H1 (cell line): ENCODE data around the gene HUWE1. TPM values are rescaled to one million over a fixed set of nuclear protein-coding genes. Genes with fewer than 3 reads are reported as not detected.

Experiments used
- CTCF ChIA-PET: fragments of 300-600 bp; sonication (Branson Sonifier 250); formaldehyde crosslinking; loops from one replicate; lab custom pipeline; 2021; ENCODE audit not compliant: partially characterized antibody; lab: Charles Lee
- POLR2A ChIA-PET: fragments of 300-600 bp; sonication (Branson Sonifier 250); formaldehyde crosslinking; loops from one replicate; lab custom pipeline; 2021; ENCODE audit warnings: inconsistent platforms; ENCODE audit not compliant: partially characterized antibody; lab: Charles Lee
- DNase-seq, 2 experiments: peaks; one replicate each; pipeline versions ENCODE4 v3.0.0 to v3.0.0-alpha.2; 2010 to 2022; ENCODE audit warnings: low spot score in 2 of 2, low read depth in 1 of 2, mixed read lengths in 1 of 2
- FAIRE-seq: peaks from 2 replicates; lab custom pipeline; 2011; peaks lifted over from hg19 to GRCh38; lab: Jason Lieb, UNC
- H2AFZ ChIP-seq: 2 replicates; pipeline ENCODE4 v1.8.1; 2012; ENCODE audit warnings: low read length, inconsistent platforms
- H2AK5ac ChIP-seq: 2 replicates; pipeline ENCODE4 v1.6.1; 2013; ENCODE audit warnings: low read depth, low read length
- H2BK120ac ChIP-seq: replicated peaks from 2 replicates; pipeline ENCODE3; 2013; ENCODE audit warnings: low read depth, low read length, inconsistent platforms
- H2BK12ac ChIP-seq: 2 replicates; pipeline ENCODE4 v1.6.1; 2013; ENCODE audit warnings: low read depth, low read length
- H2BK15ac ChIP-seq: 2 replicates; pipeline ENCODE4 v1.6.1; 2013; ENCODE audit warnings: low read length
- H2BK20ac ChIP-seq: 2 replicates; pipeline ENCODE4 v1.6.1; 2013; ENCODE audit warnings: low read length
- H2BK5ac ChIP-seq: 2 replicates; pipeline ENCODE4 v1.6.1; 2013; ENCODE audit warnings: low read depth, low read length
- H3K14ac ChIP-seq: 2 replicates; pipeline ENCODE4 v1.6.1; 2013; ENCODE audit warnings: inconsistent platforms; ENCODE audit not compliant: insufficient read length
- H3K18ac ChIP-seq: 2 replicates; pipeline ENCODE4 v1.6.1; 2013; ENCODE audit warnings: low read length; ENCODE audit errors: extremely low read depth
- H3K23ac ChIP-seq: 2 replicates; pipeline ENCODE4 v1.6.1; 2013; ENCODE audit warnings: inconsistent platforms; ENCODE audit not compliant: insufficient read length
- H3K23me2 ChIP-seq: 2 replicates; pipeline ENCODE4 v1.6.1; 2013; ENCODE audit warnings: low read depth, low read length
- H3K27ac ChIP-seq: 2 replicates; pipeline ENCODE4 v1.6.1; 2011; ENCODE audit warnings: low read depth, low read length, inconsistent platforms
- H3K27me3 ChIP-seq, 4 experiments: replicated peaks in 1 of 4; 1 replicate in 1 of 4; 2 replicates in 3 of 4; pipeline versions ENCODE4 v1.6.1 to v1.8.1; 2011 to 2013; ENCODE audit warnings: low read length in 3 of 4, mild to moderate bottlenecking in 3 of 4, inconsistent platforms in 2 of 4, mixed read lengths in 2 of 4, moderate library complexity in 1 of 4; ENCODE audit not compliant: control insufficient read depth in 3 of 4, insufficient read depth in 3 of 4; ENCODE audit errors: extremely low read depth in 1 of 4
- H3K36me3 ChIP-seq, 4 experiments: 2 replicates each; pipeline versions ENCODE4 v1.6.1 to v1.8.1; 2011 to 2013; ENCODE audit warnings: mild to moderate bottlenecking in 4 of 4, low read length in 3 of 4, moderate library complexity in 2 of 4, control low read depth in 1 of 4, inconsistent platforms in 1 of 4; ENCODE audit not compliant: insufficient read depth in 4 of 4, control insufficient read depth in 2 of 4
- H3K4ac ChIP-seq: replicated peaks from 2 replicates; pipeline ENCODE3; 2013; ENCODE audit warnings: low read length, low read depth, mixed read lengths, inconsistent platforms; ENCODE audit not compliant: insufficient read length
- H3K4me1 ChIP-seq, 4 experiments: replicated peaks in 1 of 4; 1 replicate in 1 of 4; 2 replicates in 3 of 4; pipeline versions ENCODE4 v1.6.1 to v1.8.1; 2011 to 2013; ENCODE audit warnings: low read length in 3 of 4, inconsistent platforms in 2 of 4, mixed read lengths in 1 of 4; ENCODE audit not compliant: insufficient read depth in 4 of 4, control insufficient read depth in 3 of 4
- H3K4me2 ChIP-seq, 2 experiments: 2 replicates each; pipeline versions ENCODE4 v1.6.1 to v1.8.1; 2011 to 2013; ENCODE audit warnings: low read depth in 2 of 2, low read length in 2 of 2, control low read depth in 1 of 2, inconsistent platforms in 1 of 2, mild to moderate bottlenecking in 1 of 2; ENCODE audit not compliant: insufficient read depth in 1 of 2
- H3K4me3 ChIP-seq, 4 experiments: fragments of 200-600, 300-600 bp in 1 of 4; sonication (generic), shearing (Covaris generic), sonication (Bioruptor Twin) in 1 of 4; 2 replicates each; pipeline versions ENCODE4 v1.5.1 to v1.8.1; 2011 to 2016; ENCODE audit warnings: low read length in 4 of 4, low read depth in 3 of 4, control low read depth in 2 of 4, inconsistent platforms in 2 of 4, mild to moderate bottlenecking in 2 of 4, mixed read lengths in 1 of 4, moderate library complexity in 1 of 4; ENCODE audit not compliant: insufficient read depth in 2 of 4; ENCODE audit errors: extremely low read depth in 1 of 4
- H3K56ac ChIP-seq: replicated peaks from 2 replicates; pipeline ENCODE3; 2013; ENCODE audit warnings: low read depth, mild to moderate bottlenecking, mixed read lengths, low read length, inconsistent platforms; ENCODE audit not compliant: insufficient read length
- H3K79me1 ChIP-seq: 2 replicates; pipeline ENCODE4 v1.6.1; 2013; ENCODE audit warnings: low read depth, low read length, control low read depth
- H3K79me2 ChIP-seq, 2 experiments: 2 replicates each; pipeline versions ENCODE4 v1.6.1 to v1.8.1; 2012 to 2013; ENCODE audit warnings: low read length in 2 of 2, mild to moderate bottlenecking in 2 of 2, inconsistent platforms in 1 of 2; ENCODE audit not compliant: insufficient read depth in 2 of 2, control insufficient read depth in 1 of 2
- H3K9ac ChIP-seq, 4 experiments: replicated peaks in 1 of 4; 1 replicate in 1 of 4; 2 replicates in 3 of 4; pipeline versions ENCODE4 v1.6.1 to v1.8.1; 2011 to 2013; ENCODE audit warnings: low read depth in 3 of 4, low read length in 3 of 4, control low read depth in 2 of 4, mild to moderate bottlenecking in 2 of 4, moderate library complexity in 2 of 4, inconsistent platforms in 1 of 4; ENCODE audit errors: extremely low read depth in 1 of 4
- H3K9me3 ChIP-seq, 2 experiments: 2 replicates each; pipeline versions ENCODE4 v1.6.1 to v1.8.1; 2012 to 2013; ENCODE audit warnings: mild to moderate bottlenecking in 2 of 2, moderate library complexity in 2 of 2, control low read depth in 1 of 2, inconsistent platforms in 1 of 2, low read depth in 1 of 2, low read length in 1 of 2, mixed read lengths in 1 of 2; ENCODE audit not compliant: insufficient read depth in 2 of 2
- H4K20me1 ChIP-seq, 2 experiments: replicated peaks in 1 of 2; 2 replicates each; pipeline versions ENCODE3 to v1.8.1; 2011 to 2013; ENCODE audit warnings: inconsistent platforms in 2 of 2, low read length in 2 of 2, mild to moderate bottlenecking in 1 of 2; ENCODE audit not compliant: insufficient read depth in 2 of 2, control insufficient read depth in 1 of 2
- H4K5ac ChIP-seq: 2 replicates; pipeline ENCODE4 v1.6.1; 2013; ENCODE audit warnings: low read length, low read depth, mixed read lengths, inconsistent platforms; ENCODE audit not compliant: insufficient read length
- H4K8ac ChIP-seq: 2 replicates; pipeline ENCODE4 v1.8.0; 2013; ENCODE audit warnings: mild to moderate bottlenecking, moderate library complexity, low read length, inconsistent platforms; ENCODE audit not compliant: insufficient read depth; ENCODE audit errors: extremely low read depth
- H4K91ac ChIP-seq: replicated peaks from 2 replicates; pipeline ENCODE3; 2013; ENCODE audit warnings: low read length, mixed read lengths, inconsistent platforms; ENCODE audit not compliant: insufficient read length
- CHD2 ChIP-seq: IDR thresholded peaks from 2 replicates; pipeline ENCODE4 v1.6.1; 2012; ENCODE audit warnings: low read length, improper control_type of control experiment
- POU5F1 ChIP-seq: IDR thresholded peaks from 2 replicates; pipeline ENCODE4 v1.6.1; 2011; ENCODE audit warnings: low read depth, mild to moderate bottlenecking, low read length, moderate library complexity
- WGBS, 2 experiments: shearing (Covaris generic) in 1 of 2; methylation state at CpG; one replicate each; pipeline versions ENCODE4 v1.1.6 to v1.1.7; 2013 to 2015; ENCODE audit warnings: low lambda C conversion rate in 2 of 2, mixed read lengths in 2 of 2, inconsistent platforms in 1 of 2, low coverage in 1 of 2, missing lambda C conversion rate in 1 of 2; ENCODE audit not compliant: insufficient replicate concordance in 2 of 2, insufficient coverage in 1 of 2, insufficient read length in 1 of 2; ENCODE audit errors: extremely low coverage in 1 of 2, missing lambda C conversion rate in 1 of 2; 5-methylcytosine and 5-hydroxymethylcytosine counted together
- polyA plus RNA-seq, 7 experiments: library from polyadenylated mRNA; depleted of rRNA in 3 of 7; stranded (reverse) in 5 of 7; unstranded in 2 of 7; fragments of >200 nt in 5 of 7; fragments of 200-250 nt in 2 of 7; gene quantifications; 1 replicate in 5 of 7; 2 replicates in 1 of 7; 4 replicates in 1 of 7; pipeline versions ENCODE4 v1.2.1 to v1.2.3, GENCODE V29; 2011 to 2013; ENCODE audit warnings: missing spikeins in 2 of 7, mixed read lengths in 2 of 7
- total RNA-seq: library from RNA; stranded (reverse); fragmentation: NEBNext Ultra II Directional; extraction: Animal tissue kit (Norgen Biotek cat#: 25700); gene quantifications from 2 replicates; pipeline ENCODE4 v1.2.1, GENCODE V29; 2021
- TF ChIP-seq, protein P1 (sequence below): IDR thresholded peaks from 2 replicates; pipeline ENCODE4 v1.6.1; 2011; ENCODE audit warnings: low read length, improper control_type of control experiment

HUWE1 gene
- total and polyA plus RNA-seq, 2 of the 8 experiments (the other 6 are each of a cell fraction or from before 2014, with no cell fraction given) = 114 to 252 TPM

DNA sequence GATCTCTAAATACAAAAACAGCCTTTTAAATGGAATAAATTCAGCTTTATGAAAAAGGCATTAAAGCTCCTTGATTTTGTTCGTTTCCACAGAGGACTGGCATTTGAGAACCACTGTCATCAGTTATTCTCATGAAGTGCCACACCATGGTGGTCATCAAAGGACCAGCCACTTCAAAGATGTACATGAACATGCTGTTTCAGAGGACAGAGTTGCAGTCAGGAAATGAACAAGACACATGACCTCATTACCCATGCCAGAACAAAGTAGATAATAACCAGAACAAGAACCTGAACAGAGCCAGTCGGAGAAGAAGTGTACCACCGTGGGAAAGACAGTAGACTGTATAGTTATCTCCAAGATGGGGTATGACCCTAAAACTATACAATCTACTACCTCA, 129.7 kb downstream of the HUWE1 start:
- no peak overlapping the region for H4K91ac ChIP-seq
- no peak overlapping the region for H3K18ac ChIP-seq
- TF ChIP-seq CHD2 (no peak), POU5F1 (no peak)
- TF ChIP-seq, protein P1, sequence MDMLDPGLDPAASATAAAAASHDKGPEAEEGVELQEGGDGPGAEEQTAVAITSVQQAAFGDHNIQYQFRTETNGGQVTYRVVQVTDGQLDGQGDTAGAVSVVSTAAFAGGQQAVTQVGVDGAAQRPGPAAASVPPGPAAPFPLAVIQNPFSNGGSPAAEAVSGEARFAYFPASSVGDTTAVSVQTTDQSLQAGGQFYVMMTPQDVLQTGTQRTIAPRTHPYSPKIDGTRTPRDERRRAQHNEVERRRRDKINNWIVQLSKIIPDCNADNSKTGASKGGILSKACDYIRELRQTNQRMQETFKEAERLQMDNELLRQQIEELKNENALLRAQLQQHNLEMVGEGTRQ = no peak
- TF ChIP-seq, all 59 proteins: peak for 0
- POLR2A ChIA-PET = interaction anchor here (0.6 kb wide), 2 partner anchors 26 to 260 kb away, joined by 4 read pairs; no protein-coding TSS in a partner anchor
- Histone ChIP-seq H2BK120ac (no peak overlapping the region), H2AK5ac (no peak overlapping the region), H2BK5ac (no peak overlapping the region), H3K9ac (no peak overlapping the region), H3K4ac (no peak overlapping the region), H2AFZ (no peak overlapping the region), H3K36me3 (peaks cover 38 to 94% (median 76%) of the 10 kb centered on the region in 4 experiments), H3K4me2 (no peak overlapping the region), H3K27me3 (no peaks in the 10 kb centered on the region), H3K23ac (no peak overlapping the region), H2BK15ac (no peak overlapping the region), H3K23me2 (no peaks in the 10 kb centered on the region), H3K56ac (no peak overlapping the region), H3K4me3 (no peak overlapping the region), H4K8ac (no peak overlapping the region), H3K14ac (no peak overlapping the region), H3K4me1 (no peaks in the 10 kb centered on the region), H4K5ac (no peak overlapping the region), H3K79me2 (no peaks in the 10 kb centered on the region), H2BK12ac (no peak overlapping the region), H2BK20ac (no peak overlapping the region), H4K20me1 (no peaks in the 10 kb centered on the region), H3K9me3 (no peaks in the 10 kb centered on the region), H3K79me1 (no peaks in the 10 kb centered on the region; the same call in 1 of the 2 replicates), H3K27ac (no peak overlapping the region)
- DNase-seq = no peak
- WGBS, 2 experiments = 94% methylated on average over 3 of the region's 3 CpGs; no CpG with 5 or more reads in 1 of the 2 experiments
- CTCF ChIA-PET = no interaction called here
- FAIRE-seq = no peak
